ENCODE measurements around the gene SUPT6H.

SUPT6H gene

DNA sequence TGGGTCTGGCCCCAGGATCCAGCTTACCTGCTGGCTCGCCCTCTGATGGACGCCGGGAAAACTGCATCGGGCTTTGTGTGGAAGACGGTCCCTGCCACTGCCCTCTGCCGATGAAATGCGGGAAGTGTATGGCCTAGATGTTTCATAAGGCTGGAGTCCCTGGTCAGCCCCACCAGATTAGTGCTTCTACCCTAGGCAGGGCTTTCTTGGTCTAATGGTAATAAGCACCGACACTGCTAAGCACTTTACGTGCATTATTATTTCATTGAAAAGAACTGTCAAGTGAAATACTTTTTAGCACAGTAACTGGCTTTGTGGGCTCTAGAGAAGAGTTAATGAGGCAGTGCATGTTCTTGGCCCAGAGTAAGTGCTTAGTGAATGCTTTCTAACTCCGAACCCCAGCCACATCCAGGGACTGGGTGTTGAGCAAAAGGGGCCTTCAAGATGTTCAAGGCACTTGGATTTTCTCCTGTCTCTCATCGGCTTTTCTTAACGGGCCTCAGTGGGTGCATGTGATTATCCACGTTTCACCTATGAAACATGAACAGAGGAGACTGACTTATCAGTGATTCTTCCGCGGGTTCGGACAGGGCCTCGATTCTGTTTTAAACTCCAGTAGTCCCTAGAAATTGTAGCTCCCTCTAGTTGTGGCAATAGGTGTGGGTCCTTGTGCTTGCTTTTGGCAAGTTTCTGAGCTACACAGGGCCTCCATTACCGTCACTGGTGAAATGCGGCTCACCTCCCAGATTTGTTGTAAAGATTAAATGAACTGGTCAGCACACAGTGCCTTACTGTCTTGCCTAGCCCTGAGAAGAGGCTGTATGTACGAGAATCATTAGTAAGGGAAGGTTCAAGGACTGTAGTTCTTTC, 88.4 kb downstream of the SUPT6H start:
- peak; percentile 89 for DNase-seq (ENCODE audit: low spot score)

DNA sequence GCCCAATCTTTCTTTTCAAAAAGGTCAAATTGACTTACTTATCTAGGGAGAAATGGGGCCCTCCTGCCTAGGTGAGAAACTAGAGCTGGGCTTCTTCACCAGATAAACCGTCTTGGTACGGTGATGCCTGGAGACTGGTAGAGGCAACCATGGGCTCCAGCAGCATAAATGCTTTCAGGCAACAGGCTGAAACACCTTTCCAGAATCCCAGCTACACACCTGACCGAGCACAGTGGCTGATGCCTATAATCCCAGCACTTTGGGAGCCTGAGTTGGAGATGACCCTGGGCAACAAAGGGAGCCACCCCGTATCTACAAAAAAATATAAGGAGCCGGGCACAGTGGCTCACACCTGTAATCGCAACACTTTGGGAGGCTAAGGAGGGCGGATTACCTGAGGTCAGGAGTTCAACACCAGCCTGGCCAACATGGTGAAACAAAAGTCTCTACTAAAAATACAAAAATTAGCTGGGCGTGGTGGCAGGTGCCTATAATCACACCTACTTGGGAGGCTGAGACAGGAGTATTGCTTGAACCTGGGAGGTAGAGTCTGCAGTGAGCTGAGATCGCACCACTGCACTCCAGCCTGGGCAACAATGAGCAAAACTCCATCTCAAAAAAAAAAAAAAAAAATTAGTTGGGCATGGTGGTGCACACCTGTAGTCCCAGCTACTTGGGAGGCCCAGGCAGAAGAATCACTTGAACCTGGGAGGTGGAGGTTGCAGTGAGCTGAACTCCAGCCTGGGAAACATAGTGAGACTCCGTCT, 89.8 kb downstream of the SUPT6H start:
- DNase-seq (ENCODE audit: low spot score): no peak
